Neural progenitor cell (in vitro differentiated cells): ENCODE results near the gene ARF1. TPM values are rescaled to one million over a fixed set of nuclear protein-coding genes. Genes with fewer than 3 reads are reported as not detected.

Experiments used
- DNase-seq: peaks from one replicate; pipeline ENCODE4 v3.0.0-alpha.2; 2016; ENCODE audit warnings: low spot score
- H2AFZ ChIP-seq: fragments of 200-600 bp; sonication (generic); replicated peaks from 2 replicates; pipeline ENCODE4 v1.6.1; 2016; ENCODE audit warnings: antibody characterized with exemption
- H3F3A ChIP-seq: fragments of 200-600 bp; sonication (generic); 2 replicates; pipeline ENCODE4 v1.6.1; 2016; ENCODE audit warnings: antibody characterized with exemption, low read depth
- H3K27ac ChIP-seq: fragments of 200-600 bp; sonication (generic); 2 replicates; pipeline ENCODE4 v1.5.1; 2016; ENCODE audit warnings: mild to moderate bottlenecking
- H3K27me3 ChIP-seq: fragments of 200-600 bp; sonication (generic); 2 replicates; pipeline ENCODE4 v1.6.1; 2016; ENCODE audit warnings: mild to moderate bottlenecking, moderate library complexity
- H3K36me3 ChIP-seq: fragments of 200-600 bp; sonication (generic); 2 replicates; pipeline ENCODE4 v1.5.1; 2016
- H3K4me1 ChIP-seq: fragments of 200-600 bp; sonication (generic); 2 replicates; pipeline ENCODE4 v1.6.1; 2016; ENCODE audit warnings: mixed run types
- H3K4me2 ChIP-seq: fragments of 200-600 bp; sonication (generic); 2 replicates; pipeline ENCODE4 v1.6.1; 2016
- H3K4me3 ChIP-seq: fragments of 200-600 bp; sonication (generic); 2 replicates; pipeline ENCODE4 v1.5.1; 2016
- H3K79me2 ChIP-seq: fragments of 200-600 bp; sonication (generic); 2 replicates; pipeline ENCODE4 v1.6.1; 2016; ENCODE audit warnings: low read depth
- H3K9ac ChIP-seq: fragments of 200-600 bp; sonication (generic); 2 replicates; pipeline ENCODE4 v1.6.1; 2016
- H3K9me3 ChIP-seq: fragments of 200-600 bp; sonication (generic); 2 replicates; pipeline ENCODE4 v1.5.1; 2016; ENCODE audit warnings: low read depth
- H4K20me1 ChIP-seq: fragments of 200-600 bp; sonication (generic); 2 replicates; pipeline ENCODE4 v1.6.1; 2016; ENCODE audit warnings: low read depth
- H3K27ac Mint-ChIP-seq: 3 replicates; pipeline ENCODE4 v1.8.0; 2021; ENCODE audit warnings: mixed read lengths
- H3K27me3 Mint-ChIP-seq: 2 replicates; pipeline ENCODE4 v1.8.0; 2022; ENCODE audit warnings: low read depth, mild to moderate bottlenecking, inconsistent platforms, moderate library complexity, mixed read lengths; ENCODE audit not compliant: insufficient read depth
- H3K36me3 Mint-ChIP-seq: 3 replicates; pipeline ENCODE4 v1.8.0; 2021; ENCODE audit warnings: mixed read lengths
- H3K4me1 Mint-ChIP-seq: 3 replicates; pipeline ENCODE4 v1.8.0; 2021; ENCODE audit warnings: mixed read lengths
- H3K4me3 Mint-ChIP-seq: 3 replicates; pipeline ENCODE4 v1.8.0; 2021; ENCODE audit warnings: mild to moderate bottlenecking, moderate library complexity, mixed read lengths
- H3K9me3 Mint-ChIP-seq: 3 replicates; pipeline ENCODE4 v1.8.0; 2020; ENCODE audit warnings: mixed read lengths
- EZH2 ChIP-seq: fragments of 200-600 bp; sonication (generic); IDR thresholded peaks from 2 replicates; pipeline ENCODE4 v1.6.1; 2017; ENCODE audit warnings: antibody characterized with exemption, mild to moderate bottlenecking, moderate library complexity
- EZH2phosphoT487 ChIP-seq: fragments of 200-600 bp; sonication (generic); IDR thresholded peaks from 2 replicates; pipeline ENCODE4 v1.6.1; 2017; ENCODE audit warnings: antibody characterized with exemption
- total RNA-seq: library from RNA; depleted of rRNA; stranded (reverse); fragments of >200 nt; gene quantifications from 2 replicates; pipeline ENCODE4 v1.2.3, GENCODE V29; 2015; ENCODE audit warnings: low replicate concordance
- TF ChIP-seq, protein P1 (sequence below): fragments of 200-600 bp; sonication (generic); IDR thresholded peaks from 2 replicates; pipeline ENCODE4 v1.5.1; 2017; ENCODE audit warnings: antibody characterized with exemption, mild to moderate bottlenecking

The ARF1 gene
- total RNA-seq, 1 donor from 2014 or later, result 95.1 TPM

DNA sequence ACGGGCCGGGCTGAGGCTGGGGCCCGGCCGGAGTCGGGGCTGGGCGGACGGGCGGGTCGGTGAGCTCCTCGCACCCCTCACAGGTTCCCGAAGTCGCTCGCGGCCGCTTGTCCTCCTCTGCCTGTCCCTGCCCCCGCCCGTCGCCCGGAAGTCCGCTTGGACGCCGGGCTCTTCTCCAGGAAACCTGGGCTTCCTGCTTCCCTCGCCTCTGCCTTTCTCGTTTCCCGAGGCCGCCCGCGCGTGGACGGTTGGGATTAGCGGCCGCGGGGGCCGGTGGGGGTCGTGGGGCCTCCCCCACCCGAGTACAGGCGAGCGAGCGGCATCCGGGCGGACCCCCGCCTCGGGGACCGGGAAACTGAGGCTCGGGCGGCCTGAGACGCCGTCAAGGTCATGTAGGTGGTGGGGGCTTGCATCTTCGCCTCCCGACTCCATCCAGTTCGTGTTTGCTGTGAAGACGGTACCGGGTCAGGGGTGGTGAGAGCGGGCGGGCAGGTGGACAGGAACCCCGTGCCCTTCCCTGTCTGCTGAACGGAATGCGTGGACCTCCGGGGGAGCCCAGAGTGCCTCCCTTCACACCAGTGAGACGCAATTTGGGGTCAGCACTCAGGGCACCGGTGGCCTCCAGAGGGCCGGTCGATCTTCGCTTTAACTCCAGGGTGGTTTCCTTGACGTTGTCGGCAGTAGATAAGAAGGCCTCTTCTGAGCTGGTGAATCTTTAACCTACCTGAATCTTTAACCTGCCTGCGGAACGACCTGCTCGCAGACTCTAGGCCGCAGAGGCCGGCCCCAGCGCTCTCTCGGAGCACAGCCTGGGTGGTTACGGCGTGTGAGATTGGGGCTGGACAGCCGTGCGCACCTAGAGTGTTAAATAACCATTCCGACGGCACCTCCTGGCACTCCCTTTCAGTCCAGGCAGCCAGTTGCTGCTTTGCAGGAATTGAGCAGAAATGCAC, 686 bp downstream of the ARF1 start:
- peak overlapping the region; percentile 99 for H3K4me3 Mint-ChIP-seq
- H3K9ac ChIP-seq, result peak overlapping the region; percentile 99
- H3K36me3 Mint-ChIP-seq, result peaks cover 19% of the 10 kb centered on the region
- peaks cover 6% of the 10 kb centered on the region for H3F3A ChIP-seq
- peak overlapping the region; percentile 94 for H3K27ac ChIP-seq
- peaks cover 9% of the 10 kb centered on the region for H3K27me3 Mint-ChIP-seq
- peak overlapping the region; percentile 100 for H3K4me3 ChIP-seq
- H3K4me1 Mint-ChIP-seq, result peaks cover 48% of the 10 kb centered on the region
- H3K9me3 ChIP-seq, result no peaks in the 10 kb centered on the region
- H3K9me3 Mint-ChIP-seq, result peaks cover 2% of the 10 kb centered on the region
- H4K20me1 ChIP-seq, result peaks cover 53% of the 10 kb centered on the region
- peak overlapping the region; percentile 96 for H3K27ac Mint-ChIP-seq
- TF ChIP-seq, protein P1, sequence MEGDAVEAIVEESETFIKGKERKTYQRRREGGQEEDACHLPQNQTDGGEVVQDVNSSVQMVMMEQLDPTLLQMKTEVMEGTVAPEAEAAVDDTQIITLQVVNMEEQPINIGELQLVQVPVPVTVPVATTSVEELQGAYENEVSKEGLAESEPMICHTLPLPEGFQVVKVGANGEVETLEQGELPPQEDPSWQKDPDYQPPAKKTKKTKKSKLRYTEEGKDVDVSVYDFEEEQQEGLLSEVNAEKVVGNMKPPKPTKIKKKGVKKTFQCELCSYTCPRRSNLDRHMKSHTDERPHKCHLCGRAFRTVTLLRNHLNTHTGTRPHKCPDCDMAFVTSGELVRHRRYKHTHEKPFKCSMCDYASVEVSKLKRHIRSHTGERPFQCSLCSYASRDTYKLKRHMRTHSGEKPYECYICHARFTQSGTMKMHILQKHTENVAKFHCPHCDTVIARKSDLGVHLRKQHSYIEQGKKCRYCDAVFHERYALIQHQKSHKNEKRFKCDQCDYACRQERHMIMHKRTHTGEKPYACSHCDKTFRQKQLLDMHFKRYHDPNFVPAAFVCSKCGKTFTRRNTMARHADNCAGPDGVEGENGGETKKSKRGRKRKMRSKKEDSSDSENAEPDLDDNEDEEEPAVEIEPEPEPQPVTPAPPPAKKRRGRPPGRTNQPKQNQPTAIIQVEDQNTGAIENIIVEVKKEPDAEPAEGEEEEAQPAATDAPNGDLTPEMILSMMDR, result no peak
- TF ChIP-seq EZH2 (no peak), EZH2phosphoT487 (no peak)
- no peaks in the 10 kb centered on the region for H3K27me3 ChIP-seq
- H2AFZ ChIP-seq, result peak overlapping the region; percentile 58
- peaks cover 31% of the 10 kb centered on the region for H3K4me1 ChIP-seq
- peak overlapping the region; percentile 98 for H3K4me2 ChIP-seq
- H3K36me3 ChIP-seq, result no peaks in the 10 kb centered on the region
- DNase-seq, result peak; percentile 59
- H3K79me2 ChIP-seq, result peaks cover 57% of the 10 kb centered on the region

DNA sequence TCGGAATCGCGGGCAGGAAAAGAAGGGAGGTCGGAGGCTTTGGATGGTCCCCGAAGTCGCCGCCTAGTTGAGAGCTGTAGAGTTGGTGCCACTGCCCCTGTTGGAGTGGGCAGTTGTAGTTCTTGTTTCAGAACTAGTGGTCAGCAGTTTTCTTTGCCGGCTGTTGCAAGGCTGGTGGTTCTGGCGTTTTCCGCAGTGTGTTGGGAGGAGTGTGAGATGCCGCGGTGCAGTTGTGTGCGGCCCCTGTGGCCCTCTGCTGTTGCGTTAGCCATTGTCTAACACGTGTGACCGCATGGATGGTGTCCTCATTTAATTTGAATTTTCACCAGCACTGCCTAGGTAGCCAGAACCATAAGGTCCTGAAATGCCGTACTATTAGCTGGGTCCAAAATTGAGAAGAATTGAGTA, 1.4 kb downstream of the ARF1 start:
- DNase-seq, result peak; percentile 50
- Mint-ChIP-seq H3K27me3 (peaks cover 9% of the 10 kb centered on the region), H3K36me3 (peaks cover 25% of the 10 kb centered on the region), H3K4me3 (peak overlapping the region; percentile 99), H3K27ac (peak overlapping the region; percentile 96), H3K4me1 (peaks cover 48% of the 10 kb centered on the region), H3K9me3 (peaks cover 2% of the 10 kb centered on the region)
- TF ChIP-seq EZH2 (no peak), EZH2phosphoT487 (no peak)
- TF ChIP-seq, protein P1, result peak; percentile 4
- Histone ChIP-seq H3K27me3 (no peaks in the 10 kb centered on the region), H3K27ac (no peak overlapping the region), H3F3A (peaks cover 6% of the 10 kb centered on the region), H3K4me2 (peak overlapping the region; percentile 98), H4K20me1 (peaks cover 60% of the 10 kb centered on the region), H3K79me2 (peaks cover 63% of the 10 kb centered on the region), H3K9ac (peak overlapping the region; percentile 99), H3K4me1 (peaks cover 26% of the 10 kb centered on the region), H3K36me3 (no peaks in the 10 kb centered on the region), H3K9me3 (no peaks in the 10 kb centered on the region), H3K4me3 (peak overlapping the region; percentile 100), H2AFZ (no peak overlapping the region)

- Mint-ChIP-seq H3K27me3 (peaks cover 9% of the 10 kb centered on the region), H3K4me3 (peak overlapping the region; percentile 99), H3K9me3 (peaks cover 2% of the 10 kb centered on the region), H3K4me1 (peaks cover 48% of the 10 kb centered on the region), H3K36me3 (peaks cover 28% of the 10 kb centered on the region), H3K27ac (peak overlapping the region; percentile 54)
- Histone ChIP-seq H3K4me2 (peak overlapping the region; percentile 98), H2AFZ (no peak overlapping the region), H3K36me3 (no peaks in the 10 kb centered on the region), H3K27me3 (no peaks in the 10 kb centered on the region), H3K79me2 (peaks cover 68% of the 10 kb centered on the region), H4K20me1 (peaks cover 65% of the 10 kb centered on the region), H3K4me1 (peaks cover 24% of the 10 kb centered on the region), H3K27ac (no peak overlapping the region), H3K9me3 (no peaks in the 10 kb centered on the region), H3F3A (peaks cover 6% of the 10 kb centered on the region), H3K4me3 (peak overlapping the region; percentile 100), H3K9ac (peak overlapping the region; percentile 99)
- DNase-seq, result no peak
- TF ChIP-seq, protein P1, result no peak
- TF ChIP-seq EZH2 (no peak), EZH2phosphoT487 (no peak)
These were observed 1.8 kb downstream of the ARF1 start for GRCh38 chr1:228084325-228084724.
